Measurements from ENCODE around the gene EIF2S1. TPM values are rescaled to one million over a fixed set of nuclear protein-coding genes. Genes with fewer than 3 reads are reported as not detected.
"Not testable (repeated sequence)": the region's sequence is repeated elsewhere in the genome, so short reads cannot be mapped to it uniquely, and the experiment has no call there.

EIF2S1 gene
- total RNA-seq, 1 experiment from 2014 or later = 324 TPM

DNA sequence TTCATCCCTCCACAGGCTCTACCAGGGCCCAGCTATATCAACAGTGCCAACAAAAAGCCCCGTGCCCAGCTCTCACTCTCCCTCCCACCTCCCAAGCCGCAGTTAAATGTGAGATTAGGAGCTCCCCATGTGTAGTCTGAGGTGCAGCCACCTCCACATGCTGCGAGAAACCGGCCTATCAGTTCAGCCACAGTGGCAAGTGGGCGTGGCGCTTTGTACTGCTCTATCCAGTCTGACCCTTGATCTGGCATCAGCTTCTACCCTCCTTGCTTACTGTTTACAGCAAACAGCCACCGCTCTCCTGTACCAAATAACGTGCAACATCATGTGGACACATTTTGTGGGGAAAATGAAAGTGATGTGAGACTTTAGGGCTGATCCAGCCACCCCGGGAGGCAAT, 50.2 kb downstream of the EIF2S1 start:
- DNase-seq (ENCODE audit: low read depth) = no peak

DNA sequence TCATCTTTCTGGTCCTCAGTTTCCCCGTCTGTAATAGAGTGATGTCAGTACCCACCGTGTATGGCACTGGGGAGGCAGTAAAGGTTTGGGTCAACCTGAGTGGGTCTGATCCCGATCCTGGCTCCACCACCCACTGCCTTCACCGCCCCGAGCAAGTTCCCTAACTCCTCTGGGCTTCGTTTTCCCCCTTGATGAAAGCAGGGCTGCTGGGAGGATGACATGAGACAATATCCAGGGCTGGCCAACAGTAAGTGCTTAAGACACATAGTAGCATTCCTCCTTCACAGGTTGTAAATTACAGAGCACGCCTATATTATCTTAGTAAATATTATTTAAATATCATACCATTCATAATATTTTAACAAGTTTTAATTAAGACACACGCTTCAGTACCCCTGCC, 51.2 kb downstream of the EIF2S1 start:
- no peak for DNase-seq (ENCODE audit: low read depth)

DNA sequence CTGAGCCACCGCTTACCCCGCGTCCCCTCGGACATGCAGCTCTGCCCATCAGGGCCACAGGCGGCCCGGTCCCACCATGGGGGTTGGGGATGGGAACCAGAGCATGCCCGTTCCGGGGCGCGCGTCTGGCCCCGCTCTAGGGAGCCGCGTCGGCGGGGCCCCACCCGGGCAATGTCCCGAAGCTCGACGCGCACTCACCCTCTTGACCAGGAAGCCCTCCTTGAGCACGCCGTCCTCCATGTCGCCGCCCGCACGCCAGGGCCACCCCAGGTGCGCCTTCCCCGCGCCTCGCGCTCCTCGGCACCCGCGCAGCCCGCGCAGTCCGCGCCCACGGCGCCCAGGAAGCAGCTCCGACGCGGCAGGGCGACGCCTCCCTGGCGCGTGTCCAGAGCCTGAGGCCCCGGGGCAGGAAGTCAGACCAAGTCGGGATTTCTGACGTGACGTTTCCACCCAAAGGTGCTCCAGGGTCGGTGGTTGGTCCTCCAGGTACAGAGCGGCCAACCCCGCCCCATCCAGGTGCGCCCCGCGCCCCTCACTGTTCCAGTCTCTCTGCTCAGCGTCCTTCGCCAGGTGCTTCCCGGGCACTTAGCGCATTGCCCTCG, 51.8 kb downstream of the EIF2S1 start, which contains the start of gene PLEK2:
Gene PLEK2, minus strand, starts transcription at position 346 of the 602 bp plus-strand sequence. Its CDS starts 106 bp downstream, at position 240.
- no peak for DNase-seq (ENCODE audit: low read depth)

DNA sequence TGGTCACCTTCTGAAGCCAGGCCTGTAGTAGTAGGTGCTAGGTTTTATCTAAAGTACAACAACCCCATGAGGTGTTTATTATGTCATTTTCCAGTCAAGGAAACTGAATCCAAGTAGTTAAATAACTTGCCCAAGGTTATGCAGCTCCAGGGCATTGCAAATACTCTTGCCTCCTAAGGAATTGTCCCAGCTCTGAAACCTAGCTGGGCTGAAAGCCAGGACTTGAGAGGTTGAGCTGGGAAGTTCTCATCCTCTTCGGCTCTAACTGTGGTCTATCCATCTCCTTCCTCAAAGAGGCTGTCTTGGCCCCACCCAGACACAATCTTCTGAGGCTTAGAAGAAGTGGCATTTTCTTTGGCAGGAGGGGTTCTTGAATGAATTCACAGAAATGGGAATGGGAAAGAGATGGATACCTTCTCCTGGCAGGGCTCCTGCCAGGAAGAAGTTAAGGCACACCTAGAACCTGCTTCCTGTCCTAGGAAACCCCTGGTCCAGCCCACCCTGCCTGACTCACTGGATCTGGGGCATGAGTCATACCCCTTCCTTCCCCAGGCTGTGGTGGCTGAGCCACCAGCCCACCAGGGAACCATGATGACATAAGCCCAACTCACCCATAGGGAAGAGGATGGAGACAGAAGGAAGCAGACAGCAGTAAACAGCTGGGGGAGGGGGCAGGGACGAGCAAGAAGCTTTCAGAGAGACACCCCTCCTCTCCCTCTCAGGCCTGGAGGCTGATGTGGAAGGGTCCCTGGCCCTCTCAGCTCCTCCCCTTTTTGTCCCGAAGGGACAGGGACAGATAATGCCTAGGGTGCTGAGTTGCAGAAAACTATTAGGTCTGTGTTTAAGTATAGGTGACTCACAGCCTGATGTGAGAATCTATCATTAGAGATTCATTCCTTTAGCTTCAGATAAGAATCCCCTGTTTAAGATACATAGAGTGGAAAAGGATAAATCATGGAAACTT, 54.0 kb downstream of the EIF2S1 start:
- peak; percentile 91 for DNase-seq (ENCODE audit: low read depth)

DNA sequence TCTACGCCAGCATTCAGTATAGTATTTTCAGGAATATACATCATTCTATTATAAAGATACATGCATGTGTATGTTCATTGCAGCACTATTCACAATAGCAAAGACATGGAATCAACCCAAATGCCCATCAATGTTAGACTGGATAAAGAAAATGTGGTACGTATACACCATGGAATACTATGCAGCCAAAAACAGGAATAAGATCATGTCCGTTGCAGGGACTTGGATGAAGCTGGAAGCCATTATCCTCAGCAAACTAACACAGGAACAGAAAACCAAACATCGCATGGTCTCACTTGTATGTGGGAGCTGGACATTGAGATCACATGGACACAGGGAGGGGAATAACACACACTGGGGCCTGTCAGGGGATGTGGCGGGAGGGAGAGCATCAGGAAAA, 55.5 kb downstream of the EIF2S1 start:
- DNase-seq (ENCODE audit: low read depth) = not testable (repeated sequence)

DNA sequence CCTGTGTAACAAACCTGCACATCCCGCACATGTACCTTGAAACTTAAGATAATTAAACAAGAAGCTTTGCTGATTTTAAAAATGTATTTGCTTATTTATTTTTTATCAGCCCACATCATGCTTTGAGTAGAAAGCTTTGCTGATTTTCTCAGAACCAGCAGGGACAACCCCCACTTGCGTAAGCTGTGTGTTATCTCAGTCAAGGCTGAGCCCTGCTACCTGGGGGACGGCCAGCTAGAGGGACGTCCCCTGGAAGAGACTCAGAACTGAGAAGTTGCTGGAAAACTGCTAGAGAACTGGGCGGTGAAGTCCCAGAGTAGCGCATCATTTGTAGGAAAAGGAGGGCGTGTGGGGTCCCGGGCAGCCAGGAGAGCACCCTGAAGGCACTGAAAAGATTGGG, 56.0 kb downstream of the EIF2S1 start:
- DNase-seq (ENCODE audit: low read depth) = no peak

DNA sequence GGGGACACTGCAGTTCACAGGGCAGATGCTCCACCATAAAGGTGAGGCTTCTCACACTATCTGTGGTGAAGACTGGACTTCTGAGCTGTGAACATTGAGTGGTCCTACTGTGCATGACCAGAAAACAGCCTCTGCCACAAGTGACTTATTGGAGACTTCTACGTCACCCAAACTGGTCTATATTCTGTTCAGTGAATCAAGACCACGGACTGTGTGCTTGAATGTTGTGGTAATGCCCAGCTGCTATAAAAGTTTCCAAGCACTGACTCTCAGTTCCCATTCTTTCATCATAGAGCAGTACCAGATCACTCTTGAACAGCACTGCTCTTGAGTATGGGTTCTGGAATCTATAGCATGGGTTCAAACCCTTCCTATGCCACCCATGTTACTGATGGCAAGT, 56.7 kb downstream of the EIF2S1 start:
- no peak for DNase-seq (ENCODE audit: low read depth)

DNA sequence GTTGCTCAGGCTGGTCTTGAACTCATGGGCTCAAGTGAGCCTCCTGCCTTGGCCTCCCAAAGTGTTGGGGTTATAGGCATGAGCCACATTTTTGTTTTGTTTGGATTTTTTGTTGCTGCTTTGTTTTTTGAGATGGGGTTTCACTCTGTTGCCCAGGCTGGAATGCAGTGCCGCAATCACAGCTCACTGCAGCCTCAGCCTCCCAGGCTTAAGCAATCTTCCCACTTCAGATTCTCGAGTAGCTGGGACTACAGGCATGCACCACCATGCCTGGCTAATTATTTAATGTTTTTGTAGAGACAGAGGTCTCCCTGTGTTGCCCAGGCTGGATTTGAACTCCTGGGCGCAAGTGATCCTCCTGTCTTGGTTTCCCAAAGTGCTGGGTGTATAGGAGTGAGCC, 57.5 kb downstream of the EIF2S1 start:
- no peak for DNase-seq (ENCODE audit: low read depth)

DNA sequence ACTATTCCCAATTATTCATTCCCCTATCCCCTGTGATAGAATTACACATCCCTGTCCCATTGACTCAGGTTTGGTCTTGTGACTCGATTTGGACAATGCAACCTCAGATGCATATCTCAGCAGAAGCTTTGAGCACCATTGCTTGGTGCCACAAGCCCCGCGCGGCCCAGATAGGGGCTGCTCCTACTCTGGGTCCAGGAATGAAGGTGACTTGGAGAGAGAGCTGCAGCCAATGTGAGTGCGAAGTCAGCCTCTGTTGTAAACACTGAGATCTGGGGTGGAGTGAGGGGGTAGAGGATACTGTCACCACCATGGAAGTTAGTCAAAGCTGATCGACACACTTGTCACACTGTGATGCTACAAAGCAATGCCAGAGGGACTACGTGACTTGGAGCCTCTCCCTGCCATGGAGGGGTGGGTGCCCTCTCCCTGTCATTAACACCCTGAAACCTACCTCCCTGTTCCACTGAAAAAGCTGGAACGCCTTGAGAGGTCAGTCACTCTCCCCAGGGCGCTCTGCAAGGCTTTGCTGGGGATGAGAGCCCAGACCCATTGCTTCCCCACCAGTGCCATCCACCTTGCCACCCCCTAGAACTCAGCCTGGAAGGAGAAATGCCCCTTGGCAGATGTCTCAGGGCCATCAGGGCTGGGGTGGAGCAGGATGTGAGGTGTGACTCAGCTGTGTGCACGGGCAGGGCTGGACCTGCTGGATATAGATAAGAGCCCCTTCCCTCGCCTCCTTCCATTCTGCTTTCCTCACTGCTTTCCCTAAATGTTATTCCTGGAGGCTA, 58.5 kb downstream of the EIF2S1 start:
- DNase-seq (ENCODE audit: low read depth) = peak; percentile 38

DNA sequence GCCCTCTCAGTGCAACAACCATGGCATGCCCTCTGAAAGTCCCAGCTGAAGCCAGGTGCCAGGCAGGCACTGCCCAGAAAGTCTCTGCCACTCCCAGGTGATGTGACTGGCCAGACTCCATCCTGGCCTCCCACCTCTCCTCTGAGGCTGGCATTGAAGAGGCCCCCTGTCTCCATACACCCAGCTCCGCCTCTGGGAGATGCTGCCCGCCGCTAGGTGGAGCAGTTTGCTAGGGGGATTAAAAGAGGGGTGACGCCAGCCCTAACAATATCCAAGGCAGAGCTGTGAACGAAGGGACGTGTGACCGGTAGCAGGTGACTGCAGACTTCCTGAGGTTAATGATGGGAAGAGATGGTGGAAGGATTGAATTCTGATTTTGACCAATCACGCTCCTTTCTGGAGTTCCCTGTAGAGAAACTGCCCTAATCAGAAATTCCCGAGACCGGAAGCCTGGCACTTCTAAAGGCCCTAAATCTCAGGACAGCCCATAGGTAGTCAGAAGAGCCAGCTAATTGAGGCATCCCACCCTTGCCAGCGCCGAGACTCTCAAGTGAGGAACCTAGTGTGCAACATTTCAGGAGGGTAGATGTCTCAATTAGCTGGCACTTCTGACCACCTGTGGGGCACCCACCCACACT, 60.1 kb downstream of the EIF2S1 start:
- no peak for DNase-seq (ENCODE audit: low read depth)

DNA sequence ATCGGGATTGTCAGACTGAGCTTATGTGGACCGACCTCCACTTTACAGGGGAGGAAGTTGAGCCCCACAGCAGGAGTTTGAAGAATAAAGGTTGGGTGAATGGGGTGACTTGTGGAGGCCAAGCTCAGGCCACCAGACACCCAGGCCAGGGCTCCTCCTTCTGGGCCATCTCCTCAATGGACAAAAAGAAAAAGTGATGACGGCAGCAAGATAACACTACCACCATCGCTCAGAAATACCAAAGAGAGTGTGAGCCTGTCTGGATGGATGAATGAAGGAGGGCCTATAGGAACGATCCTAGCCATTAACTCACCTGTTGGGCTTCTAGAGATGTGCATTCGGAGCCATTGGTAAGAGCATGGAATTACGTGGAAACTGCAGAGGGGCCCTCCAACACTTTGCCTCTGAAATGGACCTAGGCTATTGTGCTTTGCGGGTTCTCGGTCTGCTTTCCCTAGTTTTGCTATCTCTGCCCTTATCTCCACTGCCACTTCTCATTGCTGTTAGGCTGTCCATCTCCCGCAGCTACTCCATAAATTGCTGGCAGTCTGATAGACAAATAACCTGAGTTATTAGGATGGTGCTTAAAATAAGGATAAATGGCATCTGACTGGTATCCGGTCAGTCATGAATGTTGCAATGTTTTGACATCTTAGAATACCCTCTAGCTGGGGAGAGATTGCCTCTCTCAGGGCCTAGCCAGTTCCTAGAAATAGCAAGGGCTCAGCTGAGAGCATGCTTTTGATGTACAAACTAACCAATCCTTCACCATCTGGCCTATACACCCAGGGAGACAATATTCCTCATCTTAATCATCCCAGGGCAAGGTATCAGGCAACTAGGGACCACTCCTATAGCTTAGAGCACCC, 61.5 kb downstream of the EIF2S1 start:
- no peak for DNase-seq (ENCODE audit: low read depth)

DNA sequence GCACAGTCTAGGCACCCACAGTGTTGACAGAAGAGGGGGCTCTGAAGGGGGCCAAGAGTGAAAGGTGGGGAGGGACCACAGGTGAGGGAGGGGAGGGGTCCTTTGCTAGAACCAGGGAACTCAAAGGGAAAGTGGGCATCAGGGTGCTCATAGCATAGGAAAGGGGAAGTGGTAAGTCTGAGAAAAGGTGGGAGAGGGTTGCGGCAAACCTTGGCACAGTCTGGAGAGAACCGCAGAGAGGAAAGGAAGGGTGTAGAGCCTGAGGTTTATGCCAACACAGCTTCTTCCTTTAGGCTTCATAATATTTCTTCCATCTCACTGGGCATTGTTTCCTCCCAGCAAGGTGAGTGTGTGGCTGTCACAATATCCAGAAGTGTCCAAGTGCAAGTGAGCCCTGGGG, 63.3 kb downstream of the EIF2S1 start:
- no peak for DNase-seq (ENCODE audit: low read depth)

DNA sequence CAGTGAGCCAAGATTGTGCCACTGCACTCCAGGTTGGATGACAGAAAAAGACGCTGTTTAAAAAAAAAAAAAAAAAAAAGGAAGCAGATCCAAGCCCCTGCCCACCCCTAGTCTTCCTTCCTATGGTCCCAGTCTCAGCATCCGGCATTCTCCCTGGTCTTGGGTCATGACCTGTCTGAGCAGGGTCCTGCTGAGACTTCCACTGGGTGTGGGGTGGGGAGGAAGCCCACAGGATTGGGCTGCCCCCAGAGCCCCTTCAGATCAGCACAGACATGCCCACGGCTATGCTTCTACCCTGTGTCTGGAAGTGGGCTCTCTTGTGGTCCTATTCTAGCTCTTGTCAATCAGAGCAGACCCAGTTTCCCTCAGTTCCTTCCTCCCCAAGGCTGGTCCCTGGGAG, 64.4 kb downstream of the EIF2S1 start:
- DNase-seq (ENCODE audit: low read depth) = no peak

DNA sequence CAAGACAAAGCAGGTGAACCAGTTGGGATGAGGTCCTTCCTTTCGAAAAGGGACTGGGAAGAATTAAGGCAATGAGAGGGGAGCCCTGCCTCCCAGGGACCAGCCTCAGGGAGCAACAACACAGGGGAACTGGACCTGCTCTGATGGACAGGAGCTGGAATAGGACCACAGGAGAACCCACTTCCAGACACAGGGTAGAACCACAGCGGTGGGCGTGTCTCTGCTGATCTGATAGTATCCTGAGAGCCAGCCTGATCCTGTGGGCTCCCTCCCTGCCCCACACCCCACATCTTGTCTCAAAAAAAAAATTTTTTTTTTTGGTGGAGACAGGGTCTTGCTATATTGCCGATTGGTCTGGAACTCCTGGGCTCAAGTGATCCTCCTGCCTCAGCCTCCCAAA, 65.5 kb downstream of the EIF2S1 start:
- no peak for DNase-seq (ENCODE audit: low read depth)

DNA sequence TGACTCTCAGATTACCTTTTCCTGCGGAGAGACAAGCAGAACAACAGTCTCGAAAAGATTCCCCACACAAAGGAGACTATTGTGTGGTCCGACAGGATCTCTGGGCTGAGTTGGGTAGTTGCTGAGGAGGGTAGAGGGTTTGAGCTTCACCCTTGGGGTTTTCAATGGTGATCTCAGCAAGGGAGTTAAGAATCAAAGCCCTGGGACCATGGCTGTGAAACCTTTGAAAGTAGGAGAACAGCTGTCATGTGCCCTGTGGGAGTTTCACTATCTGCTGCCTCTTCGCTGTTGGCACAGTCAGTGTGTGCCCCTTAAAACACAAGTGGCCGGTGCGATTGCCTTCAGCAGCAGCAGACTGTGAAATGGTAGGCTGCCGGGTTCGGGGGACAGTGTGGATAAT, 66.0 kb downstream of the EIF2S1 start:
- no peak for DNase-seq (ENCODE audit: low read depth)

DNA sequence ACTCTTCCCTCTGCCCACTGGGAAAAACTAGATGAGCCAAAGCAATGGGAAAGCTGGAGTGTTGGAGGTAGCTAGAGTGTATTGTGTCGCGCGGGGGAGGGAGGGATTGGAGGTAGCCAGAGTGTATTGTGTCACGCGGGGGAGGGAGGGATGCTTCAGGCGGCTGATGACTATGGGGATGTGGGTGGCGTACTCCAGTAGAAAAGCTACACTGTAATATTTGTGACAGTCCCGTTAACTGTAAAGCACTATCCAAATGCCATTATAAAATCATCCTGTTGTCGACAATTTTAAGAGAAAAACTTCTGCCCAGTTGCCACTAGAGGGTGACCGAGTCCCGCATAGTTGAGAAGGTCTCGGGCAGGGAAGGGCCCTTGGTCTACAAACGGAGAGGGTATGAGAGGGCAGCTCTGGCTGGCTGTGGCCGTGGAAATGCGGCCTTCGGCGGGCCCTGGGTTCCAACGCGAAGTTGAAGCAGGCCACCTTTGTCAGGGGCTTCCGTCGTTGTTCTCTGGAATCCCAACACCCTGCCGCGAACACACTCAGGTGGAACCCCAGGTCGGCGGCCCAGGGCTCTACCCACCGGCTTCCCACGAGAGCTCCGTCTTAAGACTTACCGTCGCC, 67.0 kb downstream of the EIF2S1 start:
- peak; percentile 83 for DNase-seq (ENCODE audit: low read depth)

DNA sequence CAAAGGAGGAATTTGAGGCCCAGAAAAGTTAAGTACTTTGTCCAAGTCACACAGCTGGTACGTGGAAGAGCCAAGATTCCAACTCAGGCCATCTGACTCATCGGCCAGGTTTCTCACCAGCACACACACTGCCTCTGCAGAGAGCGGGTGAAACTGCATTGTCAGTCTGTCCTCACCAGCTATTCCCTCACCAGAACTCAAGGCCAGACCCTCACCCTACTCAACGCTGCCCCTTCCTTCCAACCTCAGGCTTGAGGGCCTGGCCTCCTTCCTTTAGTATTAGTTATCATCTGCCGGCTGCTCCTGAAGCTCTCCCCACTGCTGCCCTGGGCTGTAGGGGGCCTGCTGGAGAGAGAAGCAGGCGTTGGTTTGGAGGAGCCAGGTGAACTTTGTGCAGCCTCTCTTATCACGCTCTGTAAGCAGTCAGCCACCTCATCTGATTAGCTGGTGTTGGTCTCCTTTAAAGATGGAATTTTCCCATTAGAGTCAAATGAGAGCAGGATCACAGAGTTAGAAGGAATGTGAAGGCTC, 68.4 kb downstream of the EIF2S1 start:
- DNase-seq (ENCODE audit: low read depth) = peak; percentile 54

DNA sequence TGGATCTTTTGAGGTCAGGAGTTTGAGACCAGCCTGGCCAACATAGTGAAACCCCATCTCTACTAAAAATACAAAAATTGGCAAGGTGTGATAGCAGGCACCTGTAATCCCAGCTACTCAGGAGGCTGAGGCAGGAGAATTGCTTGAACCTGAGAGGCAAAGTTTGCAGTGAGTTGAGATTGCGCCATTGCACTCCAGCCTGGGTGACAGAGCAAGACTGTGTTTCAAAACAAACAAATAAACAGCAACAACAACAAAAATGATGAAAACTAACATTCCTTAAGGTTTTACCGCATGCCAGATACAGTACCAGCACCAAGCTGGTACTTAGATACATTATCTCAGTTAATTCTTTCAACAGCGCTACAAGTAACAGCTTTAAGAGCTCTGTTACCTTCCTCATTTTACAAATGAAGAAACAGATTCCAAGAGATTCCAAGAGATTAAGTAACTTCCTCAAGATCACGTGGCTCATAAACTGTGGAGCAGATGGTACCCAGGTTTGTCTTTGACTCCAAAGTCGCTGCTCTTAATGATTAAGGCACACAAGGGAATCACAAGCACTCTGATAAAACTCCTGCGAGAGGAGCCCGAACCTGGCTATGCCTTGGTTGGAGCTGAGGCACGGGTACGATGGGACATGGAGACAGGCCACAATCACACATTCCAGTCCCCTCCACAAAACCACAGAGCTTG, 69.5 kb downstream of the EIF2S1 start:
- DNase-seq (ENCODE audit: low read depth) = no peak

DNA sequence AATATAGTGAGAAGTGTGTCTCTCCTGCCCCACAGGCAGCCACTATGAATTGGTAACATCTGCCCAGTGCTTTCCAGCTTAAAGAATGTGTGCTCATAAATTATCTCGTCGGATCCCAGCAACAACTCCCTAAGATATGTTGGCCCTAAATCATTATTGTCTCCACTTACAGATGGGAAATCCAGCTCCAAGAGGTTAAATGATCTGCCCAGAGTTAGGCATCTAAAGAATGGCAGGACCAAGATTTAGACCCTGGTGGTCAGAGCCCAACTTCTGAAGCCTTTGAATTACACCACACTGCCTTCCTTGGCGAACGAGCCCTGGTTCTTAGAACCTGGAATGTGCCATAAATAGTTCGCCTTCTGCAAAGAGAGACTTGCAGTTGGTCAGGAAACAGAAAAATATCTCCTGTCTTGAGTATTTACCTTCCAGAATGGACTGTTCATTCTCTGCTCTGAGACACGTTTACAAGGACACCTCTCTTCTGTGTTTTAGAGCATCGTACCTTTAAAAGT, 72.0 kb downstream of the EIF2S1 start:
- no peak for DNase-seq (ENCODE audit: low read depth)

All from M059J (cell line).